Stimulated activated CD8-positive, alpha-beta memory T cell treated with anti-CD3 and anti-CD28 coated beads, Interleukin-2, amount 100 ng/mL, for 1 hour (primary cell): ENCODE results near the gene GPC5.
"Not testable (repeated sequence)": the region's sequence is repeated elsewhere in the genome, so short reads cannot be mapped to it uniquely, and the experiment has no call there.

Source experiments
- DNase-seq, 2 donors: peaks; one replicate each; pipeline ENCODE4 v3.0.0-alpha.2; 2020; ENCODE audit warnings: low read depth in 2 of 2

Gene GPC5

GRCh38 chr13:92649140-92649813 is 1250.9 kb downstream of the GPC5 start:
- no peak for DNase-seq

GRCh38 chr13:92656103-92656502 is 1257.7 kb downstream of the GPC5 start:
- DNase-seq, result no peak

- DNase-seq, result no peak
Measured at GRCh38 chr13:92656648-92657047, 1258.2 kb downstream of the GPC5 start.

DNA sequence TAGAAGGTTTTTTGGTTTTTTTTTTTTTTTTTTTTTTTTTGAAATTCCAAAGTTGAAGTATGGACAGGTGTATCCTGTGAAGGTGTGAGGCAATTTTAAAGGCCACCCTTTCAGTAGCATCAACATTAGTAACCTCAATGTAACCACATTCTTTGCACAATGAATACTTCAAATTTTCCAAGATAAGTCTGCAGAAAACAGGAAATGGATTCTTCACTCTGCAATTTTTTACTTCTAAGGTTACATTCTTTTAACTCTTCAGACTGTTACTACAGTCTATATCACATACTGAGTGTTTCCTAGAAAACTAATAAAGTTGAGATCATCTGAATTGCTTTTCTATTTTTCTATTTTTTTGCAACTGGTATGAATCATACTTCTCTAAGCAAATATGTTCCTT is 1259.1 kb downstream of the GPC5 start:
- no peak for DNase-seq

- DNase-seq, result no peak
Measured at GRCh38 chr13:92658293-92658692, 1259.9 kb downstream of the GPC5 start.

DNA sequence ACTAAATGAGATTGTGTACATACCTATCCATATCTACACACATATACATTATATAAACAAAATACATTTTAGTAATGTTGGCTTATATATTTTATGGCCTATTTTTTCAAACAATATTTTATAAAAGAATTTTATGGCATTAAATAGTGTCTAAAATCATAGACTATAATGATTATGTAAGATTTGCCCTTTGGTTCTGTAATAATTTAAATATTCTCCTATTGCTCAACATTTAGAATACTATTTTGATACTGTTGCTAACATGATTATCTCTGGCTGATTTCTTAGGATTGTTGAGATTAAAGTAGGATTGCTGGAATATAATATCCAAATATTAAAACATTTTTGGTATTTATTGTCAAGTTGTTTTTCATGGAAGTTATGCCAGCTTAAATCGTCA is 1263.0 kb downstream of the GPC5 start:
- DNase-seq, result no peak

DNA sequence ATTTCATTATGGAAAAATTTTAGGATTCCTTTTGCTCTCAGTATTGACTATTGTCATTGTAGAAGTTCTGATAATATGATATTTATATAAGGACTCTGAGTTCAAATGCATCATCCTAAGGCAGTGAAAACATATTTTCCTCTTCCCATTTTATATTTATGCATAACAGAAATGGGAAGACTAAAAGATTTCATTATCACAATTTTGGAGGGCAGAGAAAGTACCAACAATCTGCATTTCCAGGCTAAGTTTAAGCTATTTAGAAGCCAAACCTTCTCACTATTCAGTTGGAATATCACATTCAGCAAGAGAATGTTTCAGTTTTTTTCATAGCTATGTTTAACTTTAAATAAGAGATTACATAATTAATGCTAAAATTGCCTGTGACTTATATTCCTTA is 1269.7 kb downstream of the GPC5 start:
- no peak for DNase-seq

DNA sequence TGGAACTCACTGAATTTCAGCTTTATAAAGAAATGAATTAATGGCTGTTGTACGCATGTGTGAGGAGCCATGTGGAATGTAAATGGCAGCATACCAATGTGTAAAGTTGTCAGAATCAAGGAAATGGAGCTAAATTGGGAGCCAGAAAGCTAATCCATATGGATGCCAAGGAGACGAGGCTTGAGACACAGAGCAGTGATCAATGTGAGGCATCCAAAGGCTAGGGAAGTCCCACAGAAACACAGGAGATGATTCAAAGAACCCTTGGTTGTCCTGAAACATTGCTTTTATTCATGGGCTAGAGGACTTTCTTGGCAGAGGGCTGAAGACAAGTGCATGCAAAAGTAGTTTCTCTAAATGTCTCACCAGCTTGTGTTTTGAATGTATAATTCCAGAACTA is 1271.7 kb downstream of the GPC5 start:
- no peak for DNase-seq

GRCh38 chr13:92671821-92672220 is 1273.4 kb downstream of the GPC5 start:
- DNase-seq, result no peak

DNA sequence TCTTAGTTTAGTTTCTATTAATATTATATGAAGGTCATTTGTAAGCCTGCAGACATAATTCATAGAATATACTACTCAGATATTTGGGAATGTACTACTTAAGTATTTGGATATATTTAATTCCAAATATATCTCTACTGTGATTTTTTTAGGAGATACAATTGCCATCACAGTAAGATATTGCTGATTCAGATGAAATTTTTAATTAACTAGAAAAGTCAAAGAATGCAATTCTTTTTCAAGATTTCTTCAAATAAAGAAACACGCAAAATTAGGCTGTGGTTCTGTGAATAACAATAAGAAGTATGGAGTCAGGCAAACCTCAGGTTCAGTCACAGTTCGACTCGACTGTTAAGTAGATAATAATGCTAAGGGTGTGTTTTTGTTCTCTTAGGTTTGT is 1277.8 kb downstream of the GPC5 start:
- DNase-seq, result no peak

DNA sequence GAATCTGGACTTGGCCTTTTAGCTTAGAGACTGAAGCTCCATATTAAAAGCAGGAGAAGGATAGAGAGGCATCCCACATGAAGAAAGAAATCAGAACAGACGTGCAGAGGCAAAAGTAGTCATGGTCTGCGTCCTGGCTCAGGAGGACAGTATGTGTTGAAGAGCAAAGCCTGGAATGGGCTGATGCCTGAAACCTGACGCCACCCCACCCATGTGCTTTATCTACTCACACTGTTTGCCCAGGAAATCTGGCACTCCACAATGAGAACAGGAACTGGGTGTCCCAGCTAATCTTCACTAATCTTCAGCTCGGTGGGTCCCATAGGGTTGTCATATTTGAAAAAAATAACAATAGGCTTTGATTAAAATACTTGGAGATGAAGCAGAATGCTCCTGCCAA is 1279.2 kb downstream of the GPC5 start:
- DNase-seq, result no peak

DNA sequence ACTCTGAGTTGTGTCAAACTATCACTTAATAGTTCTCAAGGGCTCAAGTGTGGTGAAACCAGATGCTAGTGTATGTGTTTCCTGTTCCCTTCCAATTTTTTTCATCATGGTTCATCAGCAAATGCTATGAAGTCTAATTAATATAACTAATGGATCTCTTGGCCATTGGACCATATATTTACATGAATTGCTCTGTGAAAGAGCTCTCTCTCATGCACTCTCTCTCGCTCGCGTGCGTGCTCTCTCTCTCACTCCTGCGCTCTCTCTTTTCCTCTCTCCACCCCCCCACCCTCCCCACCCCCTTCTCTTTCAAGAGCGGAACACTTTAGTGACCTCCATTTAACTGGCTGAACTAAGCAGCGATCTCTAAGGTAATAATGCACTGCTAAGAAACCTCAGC is 1281.2 kb downstream of the GPC5 start:
- DNase-seq, result no peak

GRCh38 chr13:92681239-92681638 is 1282.8 kb downstream of the GPC5 start:
- DNase-seq, result no peak

DNA sequence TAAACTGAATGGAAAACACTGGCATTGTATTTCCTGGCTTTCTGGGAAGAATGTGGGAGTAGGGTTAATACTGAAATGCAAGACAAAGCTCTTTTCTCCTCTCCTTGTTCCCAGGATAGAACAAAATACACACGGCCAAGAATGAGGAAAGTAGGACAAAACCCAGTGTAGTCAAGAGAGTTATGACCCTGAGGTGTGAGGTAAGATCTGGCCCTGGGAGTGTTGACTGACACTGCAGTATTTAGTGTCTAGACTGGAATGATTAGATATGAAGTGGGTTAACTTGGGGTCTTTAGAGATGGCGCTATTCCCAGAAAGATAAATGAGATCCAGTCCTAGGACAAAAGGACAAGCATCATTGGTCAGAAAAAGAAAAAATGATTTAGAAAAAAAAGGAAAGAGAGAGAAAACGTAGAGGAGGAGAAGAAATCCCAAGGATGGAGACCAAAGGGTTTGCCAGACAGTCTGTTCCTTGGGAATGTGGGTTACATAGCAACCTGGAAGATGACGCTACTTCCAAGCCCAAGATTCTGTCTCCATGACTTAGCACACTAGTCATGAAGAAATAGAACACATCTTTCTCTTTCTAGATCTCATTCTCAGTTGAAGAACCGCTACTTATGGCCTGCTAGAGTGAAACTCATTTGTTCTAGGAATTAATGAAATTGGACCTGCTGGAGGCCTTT is 1284.6 kb downstream of the GPC5 start:
- no peak for DNase-seq

DNA sequence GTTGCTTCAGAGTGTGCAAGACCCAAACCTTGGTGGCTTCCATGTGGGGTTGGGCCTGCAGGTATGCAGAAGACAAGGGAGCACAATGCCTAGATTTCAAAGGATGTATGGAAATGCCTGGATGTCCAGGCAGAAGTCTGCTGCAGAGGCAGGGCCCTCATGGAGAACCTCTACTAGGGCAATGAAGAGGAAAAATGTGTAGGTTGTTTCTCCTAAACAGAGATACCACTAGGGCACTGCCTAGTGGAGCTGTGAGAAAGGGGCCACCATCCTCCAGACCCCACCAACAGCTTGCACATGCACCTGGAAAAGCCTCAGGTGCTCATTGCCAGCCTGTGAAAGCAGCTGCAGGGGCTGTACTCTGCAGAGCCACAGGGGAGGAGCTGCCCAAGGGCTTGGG is 1295.6 kb downstream of the GPC5 start:
- DNase-seq, result no peak

DNA sequence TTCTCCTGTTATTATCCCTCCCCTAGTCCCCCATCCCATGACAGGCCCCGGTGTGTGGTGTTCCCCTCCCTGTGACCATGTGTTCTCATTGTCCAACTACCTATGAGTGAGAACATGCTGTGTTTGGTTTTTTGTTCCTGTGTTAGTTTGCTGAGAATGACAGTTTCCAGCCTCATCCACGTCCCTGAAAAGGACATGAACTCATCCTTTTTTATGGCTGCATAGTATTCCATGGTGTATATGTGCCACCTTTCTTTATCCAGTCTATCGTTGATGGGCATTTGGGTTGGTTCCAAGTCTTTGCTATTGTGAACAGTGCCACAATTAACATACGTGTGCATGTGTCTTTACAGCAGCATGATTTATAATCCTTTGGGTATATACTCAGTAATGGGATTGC is 1297.4 kb downstream of the GPC5 start:
- not testable (repeated sequence) for DNase-seq

GRCh38 chr13:92716749-92717148 is 1318.3 kb downstream of the GPC5 start:
- no peak for DNase-seq

DNA sequence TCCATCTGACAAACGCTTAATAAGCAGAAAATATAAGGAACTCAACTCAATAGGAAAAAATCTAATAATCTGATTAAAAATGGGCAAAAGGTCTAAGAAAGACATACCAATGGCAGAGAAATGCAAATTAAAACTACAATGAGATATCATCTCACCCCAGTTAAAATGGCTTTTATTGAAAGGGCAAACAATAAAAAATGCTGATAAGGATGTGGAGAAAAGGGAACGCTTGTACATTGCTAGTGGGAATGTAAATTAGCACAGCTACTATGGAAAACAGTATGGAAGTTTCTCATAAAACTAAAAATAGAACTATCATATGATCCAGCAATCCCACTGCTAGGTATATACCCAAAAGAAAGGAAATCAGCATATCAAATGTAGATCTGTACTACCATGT is 1319.4 kb downstream of the GPC5 start:
- no peak for DNase-seq

GRCh38 chr13:92719868-92720267 is 1321.4 kb downstream of the GPC5 start:
- DNase-seq, result no peak

GRCh38 chr13:92721620-92722019 is 1323.2 kb downstream of the GPC5 start:
- no peak for DNase-seq

- no peak for DNase-seq
Measured at GRCh38 chr13:92727118-92727517, 1328.7 kb downstream of the GPC5 start.

DNA sequence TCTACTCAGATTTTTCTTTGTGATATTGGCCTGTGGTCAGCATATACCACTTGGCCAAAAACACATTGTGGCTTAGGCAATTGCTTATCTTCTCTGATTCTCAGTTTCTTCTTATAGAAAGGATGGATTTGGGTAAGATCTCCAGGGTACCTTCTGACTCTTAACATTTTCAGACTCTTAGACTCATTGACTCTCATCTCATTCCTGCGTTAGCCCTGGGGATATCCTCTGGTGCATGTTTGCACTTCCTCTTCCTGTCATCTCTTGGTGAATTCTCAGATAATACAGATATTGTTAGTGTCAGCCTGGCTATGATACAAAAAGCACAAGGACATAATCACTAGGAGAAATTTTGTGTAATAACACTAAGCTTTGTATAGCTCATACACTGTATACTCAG is 1335.6 kb downstream of the GPC5 start:
- no peak for DNase-seq

DNA sequence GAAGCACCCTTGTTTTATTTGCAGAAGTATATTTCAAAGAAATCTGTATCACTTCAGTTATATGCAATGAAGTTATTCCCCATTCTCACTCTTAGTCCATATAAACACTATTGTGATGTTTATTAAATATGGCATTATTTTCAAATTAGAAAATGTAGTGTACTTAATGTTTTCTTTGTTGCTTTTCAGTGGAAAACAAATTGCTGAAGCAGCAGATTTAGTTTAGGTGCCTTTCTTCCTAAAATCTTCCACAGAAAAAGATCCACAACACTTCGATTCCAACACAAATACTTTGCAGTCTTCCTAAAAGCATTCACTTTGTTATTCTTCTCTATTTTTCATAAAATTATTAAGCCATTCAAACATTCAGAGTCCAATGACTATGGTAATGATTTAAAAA is 1336.1 kb downstream of the GPC5 start:
- no peak for DNase-seq

DNA sequence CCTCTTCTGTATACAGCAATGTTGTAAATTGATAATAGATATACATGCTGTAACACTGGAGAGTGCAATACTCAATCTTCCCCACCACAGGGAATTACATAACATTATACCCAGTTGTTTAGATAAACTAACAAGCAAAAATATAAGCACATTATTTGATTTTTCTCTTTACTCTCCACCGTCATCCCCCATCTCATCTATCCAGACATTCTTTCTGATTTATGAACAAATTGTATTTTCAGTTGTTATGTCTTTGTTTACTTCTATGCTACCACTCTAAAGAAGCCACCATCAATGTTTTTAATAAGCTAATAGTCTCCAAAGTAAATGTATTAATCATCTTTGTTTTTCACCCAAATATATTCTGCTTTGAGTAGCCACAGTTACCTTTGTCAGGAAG is 1337.5 kb downstream of the GPC5 start:
- DNase-seq, result no peak
